Stimulated activated CD8-positive, alpha-beta memory T cell treated with anti-CD3 and anti-CD28 coated beads, Interleukin-2, amount 100 ng/mL, for 48 hours (primary cell): ENCODE data around the gene CHST11.
"Not testable (repeated sequence)": the region's sequence is repeated elsewhere in the genome, so short reads cannot be mapped to it uniquely, and the experiment has no call there.

Experiments used
- DNase-seq, 2 donors: peaks; one replicate each; pipeline ENCODE4 v3.0.0-alpha.2; 2020; ENCODE audit warnings: low read depth in 2 of 2

The CHST11 gene

DNA sequence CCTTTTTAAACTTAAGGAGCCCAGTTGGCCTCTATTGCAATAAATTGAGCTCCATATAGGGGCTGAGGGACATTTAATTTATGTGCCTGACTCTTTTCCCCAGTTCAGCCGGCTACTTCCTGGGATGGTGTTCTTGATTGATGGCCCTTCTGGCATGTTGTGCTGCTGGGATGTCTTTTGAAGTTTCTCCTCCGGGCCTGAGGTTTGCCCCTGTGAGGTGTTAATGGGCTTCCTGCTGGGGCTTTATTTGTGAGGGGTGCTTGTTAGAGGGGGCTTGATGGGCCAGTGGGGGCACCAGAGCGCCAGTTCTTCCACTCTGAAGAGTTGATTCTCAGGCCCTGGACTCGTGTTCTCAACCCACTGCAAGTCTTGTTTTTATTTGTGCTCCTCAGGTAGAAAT, 69.6 kb downstream of the CHST11 start:
- no peak for DNase-seq

- DNase-seq = no peak
These were observed 70.0 kb downstream of the CHST11 start for GRCh38 chr12:104526751-104527150.

DNA sequence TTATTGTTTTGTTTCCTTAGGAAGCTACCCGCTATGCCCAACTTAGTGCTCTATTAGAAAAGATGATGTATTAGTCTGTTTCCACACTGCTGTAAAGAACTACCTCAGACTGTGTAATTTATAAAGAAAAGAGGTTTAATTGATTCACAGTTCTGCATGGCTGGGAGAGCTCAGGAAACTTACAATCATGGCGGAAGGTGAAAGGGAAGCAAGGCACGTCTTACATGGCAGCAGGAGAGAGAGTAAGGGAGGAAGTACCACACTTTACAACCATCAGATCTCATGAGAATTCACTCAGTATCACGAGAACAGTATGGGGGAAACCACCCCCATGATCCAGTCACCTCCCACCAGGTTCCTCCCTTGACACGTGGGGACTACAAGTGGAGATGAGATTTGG, 70.9 kb downstream of the CHST11 start:
- DNase-seq = not testable (repeated sequence)

DNA sequence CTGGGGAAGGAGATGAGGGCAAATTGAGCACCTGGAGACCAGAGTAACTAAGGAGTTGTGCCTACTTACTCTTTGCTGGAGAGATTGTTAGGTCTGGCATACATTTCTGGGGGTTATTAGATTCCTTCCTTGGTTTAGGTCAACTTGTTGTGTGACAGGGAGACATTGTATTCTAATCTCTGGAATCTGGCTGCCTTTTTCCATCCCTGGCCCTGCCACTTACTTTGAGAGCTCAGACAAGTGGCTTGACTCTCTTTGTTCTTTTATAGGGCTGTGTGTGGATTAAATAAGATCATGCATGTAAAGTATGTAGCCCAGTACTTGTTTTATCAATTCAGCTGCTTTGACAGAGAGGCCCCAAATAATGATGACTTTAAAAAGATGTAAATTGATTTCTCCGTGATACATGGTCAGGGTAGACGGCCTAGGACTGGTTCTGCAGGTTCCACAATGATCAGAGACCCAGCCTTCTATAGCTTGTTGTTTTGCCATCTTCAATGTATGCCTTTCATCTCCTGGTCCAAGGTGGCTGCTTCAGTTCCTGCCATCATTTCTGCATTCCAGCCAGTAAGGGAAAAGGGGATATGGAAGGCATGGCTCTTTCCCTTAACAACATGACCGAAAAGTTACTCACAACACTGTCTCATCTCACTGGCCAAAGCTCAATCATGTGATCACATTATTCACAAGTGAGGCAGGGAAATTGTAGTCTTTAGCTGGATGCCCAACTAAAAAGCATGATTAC, 72.6 kb downstream of the CHST11 start:
- DNase-seq = no peak

DNA sequence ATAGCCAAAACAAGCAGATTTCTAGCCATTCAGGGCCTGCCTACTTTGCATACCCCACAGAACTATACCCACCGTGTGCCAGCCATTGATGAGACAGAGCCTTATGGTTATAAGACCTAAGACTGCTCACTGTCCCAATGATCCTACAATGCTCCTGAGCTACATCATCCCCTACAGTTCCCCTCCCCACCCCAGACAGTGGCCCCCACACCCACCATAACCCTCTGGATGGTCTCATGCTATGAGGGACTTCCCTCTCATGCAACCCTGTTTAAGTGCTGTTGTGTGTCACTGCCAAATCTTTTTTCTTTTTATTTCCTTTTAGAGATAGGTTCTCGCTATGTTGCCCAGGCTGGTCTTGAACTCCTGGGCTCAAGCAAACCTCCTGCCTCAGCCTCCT, 75.9 kb downstream of the CHST11 start:
- no peak for DNase-seq

DNA sequence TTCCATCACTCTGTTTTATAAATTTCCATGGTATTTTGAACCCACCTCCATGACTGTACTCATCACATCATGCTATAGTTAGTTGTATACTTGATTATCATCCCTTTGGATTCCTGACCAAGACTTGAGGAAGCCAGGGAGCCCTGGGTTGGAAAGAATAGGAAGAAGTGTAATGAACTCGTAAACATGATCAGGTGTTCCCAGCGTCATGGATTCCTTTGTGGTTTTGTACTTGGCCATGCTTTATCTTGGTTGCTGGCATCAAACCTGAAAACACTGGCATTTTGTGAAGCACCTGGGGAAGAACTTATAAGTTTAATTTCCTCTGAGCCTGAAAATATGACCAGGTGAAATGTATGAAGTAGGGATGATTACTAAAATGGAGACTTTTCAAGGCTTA, 76.4 kb downstream of the CHST11 start:
- no peak for DNase-seq

- DNase-seq = no peak
These were observed 77.6 kb downstream of the CHST11 start for GRCh38 chr12:104534162-104534856.

GRCh38 chr12:104534857-104535248, 78.1 kb downstream of the CHST11 start:
- no peak for DNase-seq

GRCh38 chr12:104535369-104535768, 78.6 kb downstream of the CHST11 start:
- DNase-seq = no peak

- no peak for DNase-seq
These were observed 80.1 kb downstream of the CHST11 start for GRCh38 chr12:104536841-104537240.

GRCh38 chr12:104538056-104538455, 81.3 kb downstream of the CHST11 start:
- DNase-seq = no peak

DNA sequence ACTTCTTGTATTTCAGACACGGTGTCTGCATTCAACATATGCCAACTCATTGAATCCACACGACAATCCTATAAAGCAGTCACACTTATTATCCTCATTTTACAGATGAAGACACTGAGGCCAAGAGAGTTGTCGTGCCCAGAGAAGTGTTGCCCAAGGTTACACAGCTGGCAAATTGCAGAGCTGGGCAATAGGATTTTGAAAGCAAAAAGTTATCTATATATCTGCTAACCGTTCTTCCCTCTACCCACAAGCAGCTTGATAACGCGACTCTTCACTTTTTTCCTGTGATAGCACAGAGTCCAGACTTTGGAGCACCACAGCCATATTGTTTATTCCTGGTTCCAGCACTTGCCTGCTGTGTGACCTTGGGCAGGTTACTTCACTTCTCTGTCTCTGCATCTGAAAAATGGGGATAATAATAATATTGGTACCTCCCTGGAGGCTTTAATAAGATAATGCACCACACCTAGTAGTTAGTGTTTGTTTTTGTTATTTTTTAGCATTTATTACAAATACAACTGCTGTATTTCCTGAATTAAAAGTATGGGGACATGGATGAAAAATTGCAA, 82.2 kb downstream of the CHST11 start:
- no peak for DNase-seq

GRCh38 chr12:104544836-104545235, 88.1 kb downstream of the CHST11 start:
- DNase-seq = no peak

DNA sequence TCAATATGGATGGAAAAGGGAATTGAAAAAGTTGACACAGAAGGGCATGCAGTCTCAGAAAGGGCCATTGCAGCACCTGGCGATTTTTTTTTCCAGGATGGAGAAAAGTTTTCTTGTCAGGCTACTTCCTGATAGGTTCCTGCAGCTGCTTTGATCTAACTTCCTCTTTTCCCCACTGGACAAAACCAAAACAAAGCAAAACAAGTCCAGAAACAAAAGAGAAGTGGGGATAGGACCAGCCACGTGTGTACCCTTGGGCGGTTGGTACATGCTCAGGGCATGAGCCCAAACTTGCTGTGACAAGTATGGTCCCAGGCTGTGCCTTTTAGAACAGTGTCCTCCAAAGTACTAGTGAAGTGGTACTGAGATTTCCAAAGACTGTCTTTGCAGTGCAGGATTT, 89.8 kb downstream of the CHST11 start:
- no peak for DNase-seq

DNA sequence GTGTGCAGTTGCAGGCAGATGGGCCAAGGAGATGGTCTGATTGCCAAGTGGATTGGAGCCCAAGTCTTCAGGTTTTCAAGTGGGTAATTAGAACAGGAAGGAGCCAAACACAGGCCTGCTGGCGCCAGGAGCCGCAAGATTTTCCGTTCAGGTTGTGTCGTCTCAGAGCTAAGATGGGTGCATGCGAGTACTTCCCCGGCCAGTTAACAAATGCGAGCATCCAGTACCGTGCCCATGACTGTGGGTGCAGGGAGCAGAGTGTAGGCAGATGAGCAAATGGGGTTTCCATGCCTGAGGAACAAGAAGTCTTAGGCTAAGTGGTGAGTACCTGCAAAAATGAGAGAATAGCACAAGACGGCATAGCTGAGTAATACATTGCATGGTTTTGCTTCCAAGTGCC, 90.5 kb downstream of the CHST11 start:
- DNase-seq = no peak

GRCh38 chr12:104549815-104550480, 93.2 kb downstream of the CHST11 start:
- no peak for DNase-seq

GRCh38 chr12:104551313-104551931, 94.7 kb downstream of the CHST11 start:
- no peak for DNase-seq

DNA sequence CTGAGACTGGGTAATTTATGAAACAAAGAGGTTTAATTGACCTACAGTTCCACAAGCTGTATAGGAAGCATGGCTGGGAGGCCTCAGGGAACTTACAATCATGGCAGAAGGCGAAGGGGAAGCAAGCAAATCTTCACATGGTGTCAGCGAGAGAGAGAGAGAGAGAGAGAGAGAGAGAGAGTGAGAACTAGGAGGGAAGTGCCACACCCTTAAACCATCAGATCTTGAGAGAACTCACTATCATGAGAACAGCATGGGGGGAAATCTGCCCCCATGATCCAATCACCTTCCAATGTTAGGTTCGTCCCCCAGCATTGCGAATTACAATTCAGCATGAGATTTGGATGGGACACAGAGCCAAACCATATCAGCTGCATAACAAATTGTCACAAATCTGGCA, 96.7 kb downstream of the CHST11 start:
- DNase-seq = no peak

DNA sequence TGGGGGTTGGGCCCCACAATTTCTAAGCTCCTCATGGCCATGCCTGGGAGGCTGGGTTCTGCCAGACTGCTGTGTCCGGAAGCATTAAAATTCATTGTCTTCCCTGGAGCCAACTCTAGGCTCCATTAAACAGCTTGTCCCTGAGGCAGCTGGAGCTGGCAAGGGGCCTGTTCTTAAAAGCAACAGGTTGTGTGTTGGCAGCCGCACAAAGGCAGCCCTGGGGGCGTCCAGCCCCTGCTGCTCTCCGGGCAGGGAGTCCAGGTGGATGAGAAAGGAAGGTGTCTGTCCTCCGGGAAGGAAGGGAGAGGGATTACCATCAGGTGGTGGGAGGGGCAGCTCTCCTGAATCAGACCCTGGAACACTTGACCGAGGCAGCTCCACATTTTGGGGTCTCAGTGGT, 98.9 kb downstream of the CHST11 start:
- DNase-seq = no peak

- DNase-seq = no peak
These were observed 100.9 kb downstream of the CHST11 start for GRCh38 chr12:104557488-104558195.

- no peak for DNase-seq
These were observed 104.1 kb downstream of the CHST11 start for GRCh38 chr12:104560881-104561280.

GRCh38 chr12:104562763-104563162, 106.0 kb downstream of the CHST11 start:
- DNase-seq = no peak
